WTC11 (cell line): Measurements from ENCODE around the gene GID8. TPM values are rescaled to one million over a fixed set of nuclear protein-coding genes. Genes with fewer than 3 reads are reported as not detected.

ENCODE experiments used
- ATAC-seq: fragments of 200-7000 bp; cut with Tn5 transposase; 2 replicates; pipeline ENCODE4 v1.10.0; 2021; ENCODE audit warnings: mild to moderate bottlenecking, moderate library complexity
- CTCF ChIA-PET: fragments of 300-600 bp; sonication (Branson Sonifier 250); formaldehyde crosslinking; loops from one replicate; lab custom pipeline; 2021; ENCODE audit warnings: antibody characterized with exemption; lab: Charles Lee
- POLR2A ChIA-PET: fragments of 350-600 bp; sonication (Branson Sonifier 250); formaldehyde crosslinking; loops from one replicate; lab custom pipeline; 2021; ENCODE audit warnings: antibody characterized with exemption; lab: Charles Lee
- DNase-seq: peaks from one replicate; pipeline ENCODE4 v3.0.0; 2021; ENCODE audit warnings: low spot score
- H3K27ac Mint-ChIP-seq: 2 replicates; pipeline ENCODE4 v1.8.0; 2021; ENCODE audit warnings: mixed read lengths
- H3K27me3 Mint-ChIP-seq: 2 replicates; pipeline ENCODE4 v1.8.0; 2021; ENCODE audit warnings: low read depth, mild to moderate bottlenecking, moderate library complexity, mixed read lengths
- H3K36me3 Mint-ChIP-seq: 2 replicates; pipeline ENCODE4 v1.8.0; 2021; ENCODE audit warnings: mixed read lengths
- H3K4me1 Mint-ChIP-seq: 2 replicates; pipeline ENCODE4 v1.8.0; 2022; ENCODE audit warnings: mixed read lengths
- H3K4me3 Mint-ChIP-seq: 2 replicates; pipeline ENCODE4 v1.8.0; 2021; ENCODE audit warnings: mild to moderate bottlenecking, moderate library complexity, mixed read lengths
- H3K9me3 Mint-ChIP-seq: 2 replicates; pipeline ENCODE4 v1.8.0; 2021; ENCODE audit warnings: mixed read lengths
- CBFB ChIP-seq: sonication (generic); formaldehyde crosslinking; IDR thresholded peaks from 2 replicates; pipeline ENCODE4 v1.8.1; 2022; ENCODE audit warnings: mild to moderate bottlenecking, low read depth, missing genetic modification reagents
- ELF4 ChIP-seq: sonication (generic); formaldehyde crosslinking; IDR thresholded peaks from 2 replicates; pipeline ENCODE4 v1.8.1; 2022; ENCODE audit warnings: low read depth, mild to moderate bottlenecking, moderate library complexity, missing genetic modification reagents
- GTF2I ChIP-seq: fragments of 250-450 bp; sonication (Bioruptor Pico); conservative IDR thresholded peaks from 2 replicates; pipeline ENCODE4 v1.4.0; 2021; ENCODE audit warnings: mild to moderate bottlenecking
- HMGA2 ChIP-seq: fragments of 250-450 bp; sonication (Bioruptor Pico); IDR thresholded peaks from 2 replicates; pipeline ENCODE4 v1.4.0; 2021; ENCODE audit warnings: mild to moderate bottlenecking, moderate library complexity
- NR1H2 ChIP-seq: sonication (generic); formaldehyde crosslinking; IDR thresholded peaks from 2 replicates; pipeline ENCODE4 v1.9.0; 2021; ENCODE audit warnings: mild to moderate bottlenecking, moderate library complexity, missing genetic modification reagents
- NR2C2 ChIP-seq: sonication (generic); formaldehyde crosslinking; IDR thresholded peaks from 2 replicates; pipeline ENCODE4 v1.8.0; 2022; ENCODE audit warnings: mild to moderate bottlenecking, missing genetic modification reagents
- TCF7 ChIP-seq: sonication (generic); formaldehyde crosslinking; IDR thresholded peaks from 2 replicates; pipeline ENCODE4 v1.8.0; 2022; ENCODE audit warnings: mild to moderate bottlenecking, low read depth, missing genetic modification reagents, moderate library complexity
- ZNF416 ChIP-seq: fragments of 250-450 bp; sonication (Bioruptor Pico); IDR thresholded peaks from 2 replicates; pipeline ENCODE4 v1.9.0; 2021; ENCODE audit warnings: mild to moderate bottlenecking, inconsistent platforms
- ZNF423 ChIP-seq: fragments of 250-450 bp; sonication (Bioruptor Pico); IDR thresholded peaks from 2 replicates; pipeline ENCODE4 v2.1.2; 2022; ENCODE audit warnings: mild to moderate bottlenecking, moderate library complexity
- total RNA-seq: library from RNA; stranded (reverse); gene quantifications from 3 replicates; pipeline ENCODE4 v1.2.3, GENCODE V29; 2021
- TF ChIP-seq, protein P1 (sequence below): sonication (generic); formaldehyde crosslinking; IDR thresholded peaks from 2 replicates; pipeline ENCODE4 v1.8.0; 2022; ENCODE audit warnings: mild to moderate bottlenecking, missing genetic modification reagents
- TF ChIP-seq, protein P2 (sequence below): sonication (generic); formaldehyde crosslinking; IDR thresholded peaks from 2 replicates; pipeline ENCODE4 v1.8.0; 2023; ENCODE audit warnings: mild to moderate bottlenecking, missing genetic modification reagents
- TF ChIP-seq, protein P3 (sequence below): sonication (generic); formaldehyde crosslinking; conservative IDR thresholded peaks from 2 replicates; pipeline ENCODE4 v1.8.1; 2023; ENCODE audit warnings: mild to moderate bottlenecking, low read depth, missing genetic modification reagents, moderate library complexity
- TF ChIP-seq, protein P4 (sequence below): sonication (generic); formaldehyde crosslinking; IDR thresholded peaks from 2 replicates; pipeline ENCODE4 v1.8.1; 2023; ENCODE audit warnings: mild to moderate bottlenecking, missing genetic modification reagents, moderate library complexity
- TF ChIP-seq, protein P5 (sequence below): sonication (generic); formaldehyde crosslinking; IDR thresholded peaks from 2 replicates; pipeline ENCODE4 v1.8.0; 2022; ENCODE audit warnings: mild to moderate bottlenecking, missing genetic modification reagents
- TF ChIP-seq, protein P6 (sequence below): sonication (generic); formaldehyde crosslinking; IDR thresholded peaks from 2 replicates; pipeline ENCODE4 v1.8.0; 2022; ENCODE audit warnings: missing genetic modification reagents
- TF ChIP-seq, protein P7 (sequence below): fragments of 250-450 bp; sonication (Bioruptor Pico); IDR thresholded peaks from 2 replicates; pipeline ENCODE4 v1.9.0; 2021; ENCODE audit warnings: mild to moderate bottlenecking
- TF ChIP-seq, protein P8 (sequence below): sonication (generic); formaldehyde crosslinking; IDR thresholded peaks from 2 replicates; pipeline ENCODE4 v1.8.1; 2023; ENCODE audit warnings: mild to moderate bottlenecking, missing genetic modification reagents, borderline replicate concordance

GID8 gene
- total RNA-seq, 1 experiment from 2014 or later, result 70.2 TPM

DNA sequence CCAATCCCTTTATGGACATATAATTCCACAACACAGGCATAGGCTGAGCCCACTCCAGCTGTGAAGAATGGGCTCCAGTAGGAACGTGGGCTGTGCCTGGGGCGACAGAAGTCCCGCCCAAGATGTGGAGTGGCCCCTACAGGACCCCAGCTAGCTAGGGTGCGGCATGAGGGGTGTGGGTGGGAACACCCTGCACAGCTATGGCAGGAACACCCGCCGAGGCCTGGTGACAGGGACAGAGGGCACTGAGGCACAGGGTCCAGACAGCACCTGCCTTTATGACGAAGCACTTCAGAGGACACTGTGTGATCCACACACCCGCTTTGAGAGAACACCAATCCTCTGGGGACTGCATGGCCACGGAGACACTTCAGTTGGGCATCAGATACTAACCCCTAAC, 48.1 kb upstream of the GID8 start:
- Mint-ChIP-seq H3K4me3 (no peak overlapping the region), H3K27me3 (no peaks in the 10 kb centered on the region; the same call in 1 of the 2 replicates), H3K9me3 (no peaks in the 10 kb centered on the region), H3K4me1 (peaks cover 22% of the 10 kb centered on the region), H3K36me3 (peaks cover 82% of the 10 kb centered on the region), H3K27ac (no peak overlapping the region)
- TF ChIP-seq ZNF423 (CRISPR knock-in tag) (no peak), HMGA2 (no peak), TCF7 (CRISPR knock-in tag) (no peak), GTF2I (no peak), NR2C2 (CRISPR knock-in tag) (no peak), NR1H2 (CRISPR knock-in tag) (no peak)
- TF ChIP-seq, protein P1, sequence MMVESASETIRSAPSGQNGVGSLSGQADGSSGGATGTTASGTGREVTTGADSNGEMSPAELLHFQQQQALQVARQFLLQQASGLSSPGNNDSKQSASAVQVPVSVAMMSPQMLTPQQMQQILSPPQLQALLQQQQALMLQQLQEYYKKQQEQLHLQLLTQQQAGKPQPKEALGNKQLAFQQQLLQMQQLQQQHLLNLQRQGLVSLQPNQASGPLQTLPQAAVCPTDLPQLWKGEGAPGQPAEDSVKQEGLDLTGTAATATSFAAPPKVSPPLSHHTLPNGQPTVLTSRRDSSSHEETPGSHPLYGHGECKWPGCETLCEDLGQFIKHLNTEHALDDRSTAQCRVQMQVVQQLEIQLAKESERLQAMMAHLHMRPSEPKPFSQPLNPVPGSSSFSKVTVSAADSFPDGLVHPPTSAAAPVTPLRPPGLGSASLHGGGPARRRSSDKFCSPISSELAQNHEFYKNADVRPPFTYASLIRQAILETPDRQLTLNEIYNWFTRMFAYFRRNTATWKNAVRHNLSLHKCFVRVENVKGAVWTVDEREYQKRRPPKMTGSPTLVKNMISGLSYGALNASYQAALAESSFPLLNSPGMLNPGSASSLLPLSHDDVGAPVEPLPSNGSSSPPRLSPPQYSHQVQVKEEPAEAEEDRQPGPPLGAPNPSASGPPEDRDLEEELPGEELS (CRISPR knock-in tag), result no peak
- TF ChIP-seq, protein P2, sequence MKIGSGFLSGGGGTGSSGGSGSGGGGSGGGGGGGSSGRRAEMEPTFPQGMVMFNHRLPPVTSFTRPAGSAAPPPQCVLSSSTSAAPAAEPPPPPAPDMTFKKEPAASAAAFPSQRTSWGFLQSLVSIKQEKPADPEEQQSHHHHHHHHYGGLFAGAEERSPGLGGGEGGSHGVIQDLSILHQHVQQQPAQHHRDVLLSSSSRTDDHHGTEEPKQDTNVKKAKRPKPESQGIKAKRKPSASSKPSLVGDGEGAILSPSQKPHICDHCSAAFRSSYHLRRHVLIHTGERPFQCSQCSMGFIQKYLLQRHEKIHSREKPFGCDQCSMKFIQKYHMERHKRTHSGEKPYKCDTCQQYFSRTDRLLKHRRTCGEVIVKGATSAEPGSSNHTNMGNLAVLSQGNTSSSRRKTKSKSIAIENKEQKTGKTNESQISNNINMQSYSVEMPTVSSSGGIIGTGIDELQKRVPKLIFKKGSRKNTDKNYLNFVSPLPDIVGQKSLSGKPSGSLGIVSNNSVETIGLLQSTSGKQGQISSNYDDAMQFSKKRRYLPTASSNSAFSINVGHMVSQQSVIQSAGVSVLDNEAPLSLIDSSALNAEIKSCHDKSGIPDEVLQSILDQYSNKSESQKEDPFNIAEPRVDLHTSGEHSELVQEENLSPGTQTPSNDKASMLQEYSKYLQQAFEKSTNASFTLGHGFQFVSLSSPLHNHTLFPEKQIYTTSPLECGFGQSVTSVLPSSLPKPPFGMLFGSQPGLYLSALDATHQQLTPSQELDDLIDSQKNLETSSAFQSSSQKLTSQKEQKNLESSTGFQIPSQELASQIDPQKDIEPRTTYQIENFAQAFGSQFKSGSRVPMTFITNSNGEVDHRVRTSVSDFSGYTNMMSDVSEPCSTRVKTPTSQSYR (CRISPR knock-in tag), result no peak
- TF ChIP-seq, protein P3, sequence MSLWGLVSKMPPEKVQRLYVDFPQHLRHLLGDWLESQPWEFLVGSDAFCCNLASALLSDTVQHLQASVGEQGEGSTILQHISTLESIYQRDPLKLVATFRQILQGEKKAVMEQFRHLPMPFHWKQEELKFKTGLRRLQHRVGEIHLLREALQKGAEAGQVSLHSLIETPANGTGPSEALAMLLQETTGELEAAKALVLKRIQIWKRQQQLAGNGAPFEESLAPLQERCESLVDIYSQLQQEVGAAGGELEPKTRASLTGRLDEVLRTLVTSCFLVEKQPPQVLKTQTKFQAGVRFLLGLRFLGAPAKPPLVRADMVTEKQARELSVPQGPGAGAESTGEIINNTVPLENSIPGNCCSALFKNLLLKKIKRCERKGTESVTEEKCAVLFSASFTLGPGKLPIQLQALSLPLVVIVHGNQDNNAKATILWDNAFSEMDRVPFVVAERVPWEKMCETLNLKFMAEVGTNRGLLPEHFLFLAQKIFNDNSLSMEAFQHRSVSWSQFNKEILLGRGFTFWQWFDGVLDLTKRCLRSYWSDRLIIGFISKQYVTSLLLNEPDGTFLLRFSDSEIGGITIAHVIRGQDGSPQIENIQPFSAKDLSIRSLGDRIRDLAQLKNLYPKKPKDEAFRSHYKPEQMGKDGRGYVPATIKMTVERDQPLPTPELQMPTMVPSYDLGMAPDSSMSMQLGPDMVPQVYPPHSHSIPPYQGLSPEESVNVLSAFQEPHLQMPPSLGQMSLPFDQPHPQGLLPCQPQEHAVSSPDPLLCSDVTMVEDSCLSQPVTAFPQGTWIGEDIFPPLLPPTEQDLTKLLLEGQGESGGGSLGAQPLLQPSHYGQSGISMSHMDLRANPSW (CRISPR knock-in tag), result no peak
- TF ChIP-seq, protein P4, sequence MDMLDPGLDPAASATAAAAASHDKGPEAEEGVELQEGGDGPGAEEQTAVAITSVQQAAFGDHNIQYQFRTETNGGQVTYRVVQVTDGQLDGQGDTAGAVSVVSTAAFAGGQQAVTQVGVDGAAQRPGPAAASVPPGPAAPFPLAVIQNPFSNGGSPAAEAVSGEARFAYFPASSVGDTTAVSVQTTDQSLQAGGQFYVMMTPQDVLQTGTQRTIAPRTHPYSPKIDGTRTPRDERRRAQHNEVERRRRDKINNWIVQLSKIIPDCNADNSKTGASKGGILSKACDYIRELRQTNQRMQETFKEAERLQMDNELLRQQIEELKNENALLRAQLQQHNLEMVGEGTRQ (CRISPR knock-in tag), result no peak
- ChIA-PET POLR2A (no interaction called here), CTCF (interaction anchor here (0.5 to 2.9 kb wide), 2 partner anchors 11 to 43 kb away, joined by 3 to 11 read pairs; no protein-coding TSS in a partner anchor)
- DNase-seq (no peak), ATAC-seq (no peak)

DNA sequence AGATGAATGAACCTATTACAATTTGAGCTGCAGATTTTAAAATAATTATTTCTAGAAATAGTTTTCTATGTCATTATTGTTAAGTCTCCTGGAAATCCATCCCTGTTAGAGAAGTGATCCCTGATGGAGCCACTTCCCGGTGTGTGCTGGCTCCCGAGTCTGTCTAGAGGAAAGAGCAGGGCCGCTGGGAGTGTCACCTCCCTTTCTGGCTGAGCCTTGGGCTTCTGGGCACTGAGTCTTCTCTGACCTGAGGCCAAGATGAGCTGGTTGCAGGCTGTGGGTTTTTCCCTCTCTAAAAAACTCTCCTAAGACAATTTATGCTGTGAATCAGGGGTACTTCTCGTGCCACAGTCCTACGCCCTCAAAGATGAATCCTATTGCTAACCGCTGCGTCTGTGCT, 47.5 kb upstream of the GID8 start:
- Mint-ChIP-seq H3K27ac (no peak overlapping the region), H3K9me3 (no peaks in the 10 kb centered on the region), H3K27me3 (no peaks in the 10 kb centered on the region; the same call in 1 of the 2 replicates), H3K36me3 (peaks cover 88% of the 10 kb centered on the region), H3K4me1 (peaks cover 16% of the 10 kb centered on the region), H3K4me3 (no peak overlapping the region)
- ATAC-seq, result no peak
- no peak for DNase-seq
- ChIA-PET CTCF (interaction anchor here (2.9 kb wide), 1 partner anchor 10 kb away, joined by 11 read pairs; no protein-coding TSS in a partner anchor), POLR2A (no interaction called here)
- TF ChIP-seq ZNF423 (CRISPR knock-in tag) (no peak), CBFB (no peak), ELF4 (no peak), ZNF416 (CRISPR knock-in tag) (no peak)
- TF ChIP-seq, protein P5, sequence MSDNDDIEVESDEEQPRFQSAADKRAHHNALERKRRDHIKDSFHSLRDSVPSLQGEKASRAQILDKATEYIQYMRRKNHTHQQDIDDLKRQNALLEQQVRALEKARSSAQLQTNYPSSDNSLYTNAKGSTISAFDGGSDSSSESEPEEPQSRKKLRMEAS (CRISPR knock-in tag), result no peak
- TF ChIP-seq, protein P6, sequence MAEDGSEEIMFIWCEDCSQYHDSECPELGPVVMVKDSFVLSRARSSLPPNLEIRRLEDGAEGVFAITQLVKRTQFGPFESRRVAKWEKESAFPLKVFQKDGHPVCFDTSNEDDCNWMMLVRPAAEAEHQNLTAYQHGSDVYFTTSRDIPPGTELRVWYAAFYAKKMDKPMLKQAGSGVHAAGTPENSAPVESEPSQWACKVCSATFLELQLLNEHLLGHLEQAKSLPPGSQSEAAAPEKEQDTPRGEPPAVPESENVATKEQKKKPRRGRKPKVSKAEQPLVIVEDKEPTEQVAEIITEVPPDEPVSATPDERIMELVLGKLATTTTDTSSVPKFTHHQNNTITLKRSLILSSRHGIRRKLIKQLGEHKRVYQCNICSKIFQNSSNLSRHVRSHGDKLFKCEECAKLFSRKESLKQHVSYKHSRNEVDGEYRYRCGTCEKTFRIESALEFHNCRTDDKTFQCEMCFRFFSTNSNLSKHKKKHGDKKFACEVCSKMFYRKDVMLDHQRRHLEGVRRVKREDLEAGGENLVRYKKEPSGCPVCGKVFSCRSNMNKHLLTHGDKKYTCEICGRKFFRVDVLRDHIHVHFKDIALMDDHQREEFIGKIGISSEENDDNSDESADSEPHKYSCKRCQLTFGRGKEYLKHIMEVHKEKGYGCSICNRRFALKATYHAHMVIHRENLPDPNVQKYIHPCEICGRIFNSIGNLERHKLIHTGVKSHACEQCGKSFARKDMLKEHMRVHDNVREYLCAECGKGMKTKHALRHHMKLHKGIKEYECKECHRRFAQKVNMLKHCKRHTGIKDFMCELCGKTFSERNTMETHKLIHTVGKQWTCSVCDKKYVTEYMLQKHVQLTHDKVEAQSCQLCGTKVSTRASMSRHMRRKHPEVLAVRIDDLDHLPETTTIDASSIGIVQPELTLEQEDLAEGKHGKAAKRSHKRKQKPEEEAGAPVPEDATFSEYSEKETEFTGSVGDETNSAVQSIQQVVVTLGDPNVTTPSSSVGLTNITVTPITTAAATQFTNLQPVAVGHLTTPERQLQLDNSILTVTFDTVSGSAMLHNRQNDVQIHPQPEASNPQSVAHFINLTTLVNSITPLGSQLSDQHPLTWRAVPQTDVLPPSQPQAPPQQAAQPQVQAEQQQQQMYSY (CRISPR knock-in tag), result no peak
- TF ChIP-seq, protein P7, sequence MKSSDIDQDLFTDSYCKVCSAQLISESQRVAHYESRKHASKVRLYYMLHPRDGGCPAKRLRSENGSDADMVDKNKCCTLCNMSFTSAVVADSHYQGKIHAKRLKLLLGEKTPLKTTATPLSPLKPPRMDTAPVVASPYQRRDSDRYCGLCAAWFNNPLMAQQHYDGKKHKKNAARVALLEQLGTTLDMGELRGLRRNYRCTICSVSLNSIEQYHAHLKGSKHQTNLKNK (CRISPR knock-in tag), result no peak
- TF ChIP-seq, protein P8, sequence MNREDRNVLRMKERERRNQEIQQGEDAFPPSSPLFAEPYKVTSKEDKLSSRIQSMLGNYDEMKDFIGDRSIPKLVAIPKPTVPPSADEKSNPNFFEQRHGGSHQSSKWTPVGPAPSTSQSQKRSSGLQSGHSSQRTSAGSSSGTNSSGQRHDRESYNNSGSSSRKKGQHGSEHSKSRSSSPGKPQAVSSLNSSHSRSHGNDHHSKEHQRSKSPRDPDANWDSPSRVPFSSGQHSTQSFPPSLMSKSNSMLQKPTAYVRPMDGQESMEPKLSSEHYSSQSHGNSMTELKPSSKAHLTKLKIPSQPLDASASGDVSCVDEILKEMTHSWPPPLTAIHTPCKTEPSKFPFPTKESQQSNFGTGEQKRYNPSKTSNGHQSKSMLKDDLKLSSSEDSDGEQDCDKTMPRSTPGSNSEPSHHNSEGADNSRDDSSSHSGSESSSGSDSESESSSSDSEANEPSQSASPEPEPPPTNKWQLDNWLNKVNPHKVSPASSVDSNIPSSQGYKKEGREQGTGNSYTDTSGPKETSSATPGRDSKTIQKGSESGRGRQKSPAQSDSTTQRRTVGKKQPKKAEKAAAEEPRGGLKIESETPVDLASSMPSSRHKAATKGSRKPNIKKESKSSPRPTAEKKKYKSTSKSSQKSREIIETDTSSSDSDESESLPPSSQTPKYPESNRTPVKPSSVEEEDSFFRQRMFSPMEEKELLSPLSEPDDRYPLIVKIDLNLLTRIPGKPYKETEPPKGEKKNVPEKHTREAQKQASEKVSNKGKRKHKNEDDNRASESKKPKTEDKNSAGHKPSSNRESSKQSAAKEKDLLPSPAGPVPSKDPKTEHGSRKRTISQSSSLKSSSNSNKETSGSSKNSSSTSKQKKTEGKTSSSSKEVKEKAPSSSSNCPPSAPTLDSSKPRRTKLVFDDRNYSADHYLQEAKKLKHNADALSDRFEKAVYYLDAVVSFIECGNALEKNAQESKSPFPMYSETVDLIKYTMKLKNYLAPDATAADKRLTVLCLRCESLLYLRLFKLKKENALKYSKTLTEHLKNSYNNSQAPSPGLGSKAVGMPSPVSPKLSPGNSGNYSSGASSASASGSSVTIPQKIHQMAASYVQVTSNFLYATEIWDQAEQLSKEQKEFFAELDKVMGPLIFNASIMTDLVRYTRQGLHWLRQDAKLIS (CRISPR knock-in tag), result no peak
